COLO668 (cell line): ENCODE data around the gene CARMIL1.

Experiments
- DNase-seq: peaks from one replicate; lab custom pipeline; 2025; ENCODE audit not compliant: unreplicated experiment; lab: John Stamatoyannopoulos, UW

Gene CARMIL1

DNA sequence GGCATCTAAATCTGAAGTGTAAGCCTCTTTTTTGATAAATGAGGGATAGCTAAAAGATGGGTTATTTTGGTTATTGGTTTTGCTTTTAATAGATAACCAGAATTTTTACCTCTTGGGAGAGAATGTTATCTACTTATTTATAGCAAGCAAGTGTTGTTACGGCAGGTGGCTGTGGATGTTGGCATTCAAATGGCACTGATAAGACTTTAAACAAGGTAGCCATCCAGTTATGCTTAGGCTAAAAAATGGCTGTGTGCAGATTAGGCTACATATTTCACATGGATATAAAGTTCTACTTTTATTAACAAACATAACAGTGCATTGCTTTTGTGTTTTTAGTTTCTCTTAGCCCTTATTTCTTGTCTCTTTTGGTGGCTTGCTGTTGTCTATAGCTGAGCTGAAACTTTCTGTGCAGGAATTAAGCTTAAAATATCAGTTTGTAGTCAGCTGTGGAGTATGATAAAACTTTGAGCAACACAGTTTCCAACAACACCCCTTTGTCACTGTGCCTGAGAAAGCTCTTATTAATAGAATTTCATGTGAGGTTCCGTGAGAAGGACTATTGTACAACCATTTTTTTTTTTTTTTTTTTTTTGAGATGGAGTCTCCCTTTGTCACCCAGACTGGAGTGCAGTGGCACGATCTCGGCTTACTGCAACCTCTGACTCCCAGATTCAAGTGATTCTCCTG lies 28.8 kb downstream of the CARMIL1 start:
- no peak for DNase-seq

DNA sequence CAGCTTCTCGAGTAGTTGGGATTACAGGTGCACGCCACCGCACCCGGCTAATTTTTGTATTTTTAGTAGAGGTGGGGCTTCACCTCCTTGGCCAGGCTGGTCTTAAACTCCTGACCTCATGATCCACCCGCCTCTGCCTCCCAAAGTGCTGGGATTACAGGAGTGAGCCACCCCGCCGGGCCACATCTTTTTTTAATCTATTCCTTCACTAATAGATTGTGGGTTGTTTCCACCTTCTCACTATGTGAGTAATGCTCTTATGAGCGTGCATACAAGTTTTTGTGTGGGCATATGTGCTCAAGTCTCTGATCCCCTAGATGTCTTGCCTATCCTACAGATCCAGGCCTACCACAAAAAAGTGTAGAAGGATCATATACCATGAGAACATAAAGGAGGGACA lies 30.7 kb downstream of the CARMIL1 start:
- no peak for DNase-seq

DNA sequence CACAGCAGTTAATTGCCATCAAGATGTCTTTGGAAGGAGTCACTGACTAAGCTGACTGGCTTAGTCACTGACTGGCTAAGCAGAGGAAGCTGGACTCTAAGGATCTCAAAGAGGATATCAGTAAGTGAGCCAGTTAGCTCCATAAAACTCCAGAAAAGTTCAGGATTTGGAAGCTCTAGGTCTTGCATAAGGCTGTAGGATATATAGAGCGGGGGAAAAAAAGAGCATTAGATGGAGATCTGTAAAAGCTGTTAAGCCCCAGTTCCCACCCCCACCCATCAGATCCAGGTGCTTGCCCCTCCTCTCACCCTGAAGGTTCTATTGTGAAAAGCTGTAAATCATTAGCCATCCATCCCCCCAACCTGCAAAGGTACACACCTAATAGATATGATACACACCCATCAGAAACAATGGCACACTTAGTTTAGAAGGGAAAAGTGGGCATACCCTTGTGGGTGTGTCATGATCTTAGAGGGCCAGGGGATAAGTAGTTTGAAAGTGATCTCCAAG lies 32.2 kb downstream of the CARMIL1 start:
- DNase-seq = peak; percentile 21

DNA sequence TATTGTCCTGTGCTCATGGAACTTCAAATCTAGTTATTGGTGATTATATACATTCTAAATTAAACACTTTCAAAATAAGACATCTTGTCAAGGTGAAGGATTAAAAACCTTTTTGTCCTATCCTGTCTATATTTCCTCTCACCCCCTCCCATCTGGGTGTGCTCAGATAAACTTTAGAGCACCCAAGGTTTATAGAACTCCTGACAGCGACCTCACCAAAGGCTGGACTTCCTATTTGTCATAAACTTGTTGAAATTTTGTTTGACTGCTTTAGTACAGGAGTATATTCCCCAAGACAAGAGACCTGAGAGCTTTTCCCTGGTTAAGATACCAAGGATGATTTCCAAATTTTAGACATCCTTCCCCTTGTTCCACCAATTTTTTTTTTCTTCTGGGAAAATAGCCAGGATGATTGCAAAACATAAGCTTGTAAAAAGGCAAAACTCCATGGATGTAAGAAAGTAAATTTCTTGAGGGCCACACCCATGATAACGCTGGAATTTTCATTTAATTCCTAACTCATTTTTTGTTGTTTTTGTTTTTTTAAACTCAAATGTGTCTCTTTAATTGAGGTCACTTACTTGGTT lies 33.0 kb downstream of the CARMIL1 start:
- no peak for DNase-seq

DNA sequence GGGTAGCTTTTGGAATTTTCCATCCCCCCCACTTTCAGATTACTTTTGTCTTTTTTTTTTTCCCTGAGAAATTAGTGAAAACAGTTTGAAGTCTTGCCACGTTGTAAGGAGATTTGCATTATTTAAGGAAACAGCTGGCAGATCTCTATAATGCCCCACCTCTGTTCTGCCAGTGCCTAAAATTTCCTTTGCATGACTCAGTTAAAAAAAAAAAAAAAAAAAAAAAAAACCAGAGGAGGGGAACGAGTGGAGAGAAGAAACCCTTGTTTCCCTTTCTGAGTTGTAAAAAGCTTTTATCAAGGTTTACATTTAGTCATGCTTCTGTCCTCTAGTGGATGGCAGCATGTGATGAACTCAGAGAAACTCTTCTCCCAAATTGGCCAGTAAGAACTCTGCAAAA lies 33.5 kb downstream of the CARMIL1 start:
- no peak for DNase-seq

DNA sequence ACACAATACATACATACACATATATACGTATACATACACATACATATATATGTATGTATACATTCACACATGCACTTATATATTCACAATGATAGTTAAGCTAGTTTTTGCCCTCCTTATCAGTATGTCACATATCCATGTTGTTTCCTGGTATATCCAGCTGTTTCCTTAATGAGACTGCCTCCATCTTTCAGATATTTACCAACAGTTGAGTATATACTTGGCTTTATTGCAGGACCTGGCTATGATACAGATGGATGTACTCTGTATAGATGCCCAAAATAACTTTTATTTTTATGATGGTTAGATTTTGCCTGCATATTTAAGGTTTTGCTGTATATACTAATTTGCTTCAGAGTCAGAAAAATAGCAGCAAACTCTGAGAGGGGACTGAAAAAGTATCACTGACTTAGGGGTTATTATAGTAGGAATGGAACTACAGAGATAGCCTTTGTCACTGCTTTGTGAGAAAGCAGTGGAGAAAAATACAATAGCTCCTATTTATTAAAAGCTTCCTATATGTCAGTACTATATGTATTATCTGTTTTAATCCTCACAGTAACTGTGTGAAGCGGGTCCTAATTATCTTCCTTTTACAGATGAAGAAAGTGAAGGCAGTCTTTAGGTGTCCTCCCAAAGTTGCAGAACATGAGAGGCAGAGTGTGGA lies 35.5 kb downstream of the CARMIL1 start:
- DNase-seq = no peak

GRCh38 chr6:25315194-25316177 lies 36.3 kb downstream of the CARMIL1 start:
- DNase-seq = no peak

- DNase-seq = no peak
Observed at GRCh38 chr6:25316626-25317025, 37.5 kb downstream of the CARMIL1 start.

GRCh38 chr6:25318589-25318988 lies 39.4 kb downstream of the CARMIL1 start:
- DNase-seq = no peak

- DNase-seq = no peak
Observed at GRCh38 chr6:25320459-25320858, 41.3 kb downstream of the CARMIL1 start.

DNA sequence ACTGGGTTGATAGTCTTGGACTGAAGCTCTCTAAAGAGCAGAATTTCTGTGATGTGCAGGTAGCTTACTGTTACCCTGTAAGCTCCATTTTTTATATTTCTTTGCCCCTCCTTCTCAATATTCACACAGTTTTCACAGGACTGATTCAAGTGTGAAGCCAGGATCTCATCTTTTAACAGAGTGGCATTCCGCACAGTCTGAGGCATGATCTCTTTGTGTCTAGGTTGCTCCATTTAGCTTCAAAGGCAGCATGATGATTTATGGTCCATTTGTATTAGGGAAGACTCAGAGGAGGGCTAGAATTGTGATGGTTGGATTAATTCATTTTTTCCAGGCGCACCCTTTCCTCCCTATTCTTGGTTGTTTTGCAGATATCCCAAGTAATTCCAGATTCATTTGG lies 43.5 kb downstream of the CARMIL1 start:
- no peak for DNase-seq

GRCh38 chr6:25324066-25324762 lies 45.0 kb downstream of the CARMIL1 start:
- DNase-seq = no peak

- DNase-seq = no peak
Observed at GRCh38 chr6:25326126-25326525, 47.0 kb downstream of the CARMIL1 start.

DNA sequence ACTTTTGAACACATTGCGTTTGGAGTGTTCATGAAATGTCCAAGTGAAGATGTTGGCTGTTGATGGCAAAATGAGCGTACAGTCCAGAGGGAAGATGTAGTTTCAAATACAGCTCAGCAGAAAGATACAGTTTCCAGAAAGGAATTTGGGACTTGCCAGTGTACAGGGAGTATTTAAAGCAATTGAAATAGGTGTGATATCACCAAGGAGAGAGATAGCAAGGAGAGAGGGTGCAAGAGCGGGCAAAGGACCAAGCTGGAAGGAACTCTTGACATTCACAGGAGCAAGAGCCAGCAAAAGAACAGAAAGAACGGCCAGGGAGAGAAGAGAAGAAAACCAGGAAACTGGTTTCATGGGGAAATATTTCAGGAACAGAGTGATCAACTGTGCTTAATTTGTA lies 47.8 kb downstream of the CARMIL1 start:
- DNase-seq = no peak

- DNase-seq = no peak
Observed at GRCh38 chr6:25327432-25327831, 48.3 kb downstream of the CARMIL1 start.

- no peak for DNase-seq
Observed at GRCh38 chr6:25329161-25329817, 50.1 kb downstream of the CARMIL1 start.

- no peak for DNase-seq
Observed at GRCh38 chr6:25329982-25330381, 50.8 kb downstream of the CARMIL1 start.

DNA sequence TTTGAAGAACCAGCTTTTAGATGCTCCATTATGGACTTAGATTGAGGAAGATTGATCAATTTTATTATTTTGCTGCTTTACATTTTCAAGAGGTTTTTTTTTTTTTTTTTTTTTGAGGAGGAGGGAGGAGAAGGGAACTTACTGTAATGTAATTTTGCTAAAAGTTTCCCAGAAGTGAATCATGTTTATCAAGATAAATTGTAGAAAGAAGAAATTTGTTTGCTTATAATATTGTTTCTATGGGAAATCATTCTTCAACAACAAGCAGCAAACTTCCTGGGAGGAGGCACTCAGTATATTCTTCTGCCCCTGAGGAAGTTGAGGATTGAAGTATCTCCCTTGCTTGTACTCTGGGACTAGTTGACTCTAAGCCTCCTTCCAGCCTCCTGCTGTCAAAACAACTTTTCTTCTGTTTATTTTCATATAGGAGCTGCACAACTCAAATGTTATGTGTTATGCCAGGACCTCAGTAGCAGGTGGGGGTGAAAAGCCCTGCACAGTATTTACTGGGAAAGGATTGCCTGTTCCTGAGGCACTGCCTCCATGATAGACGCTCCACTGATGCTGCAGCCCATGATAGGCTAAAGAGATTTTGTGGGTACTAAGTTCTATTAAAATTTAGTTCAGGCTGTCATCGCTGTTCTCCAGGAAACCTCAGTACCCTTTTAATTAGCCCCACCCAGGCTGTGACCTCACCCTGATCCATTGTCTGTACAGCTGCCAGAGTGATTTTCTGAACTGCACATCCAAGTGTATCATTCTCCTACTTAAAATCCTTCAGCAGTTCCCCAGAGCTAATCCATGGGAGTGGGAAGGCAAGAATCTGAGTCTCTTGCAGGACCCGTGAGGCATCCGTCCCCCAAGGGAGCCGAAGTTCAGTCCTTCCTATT lies 51.9 kb downstream of the CARMIL1 start:
- peak; percentile 21 for DNase-seq

DNA sequence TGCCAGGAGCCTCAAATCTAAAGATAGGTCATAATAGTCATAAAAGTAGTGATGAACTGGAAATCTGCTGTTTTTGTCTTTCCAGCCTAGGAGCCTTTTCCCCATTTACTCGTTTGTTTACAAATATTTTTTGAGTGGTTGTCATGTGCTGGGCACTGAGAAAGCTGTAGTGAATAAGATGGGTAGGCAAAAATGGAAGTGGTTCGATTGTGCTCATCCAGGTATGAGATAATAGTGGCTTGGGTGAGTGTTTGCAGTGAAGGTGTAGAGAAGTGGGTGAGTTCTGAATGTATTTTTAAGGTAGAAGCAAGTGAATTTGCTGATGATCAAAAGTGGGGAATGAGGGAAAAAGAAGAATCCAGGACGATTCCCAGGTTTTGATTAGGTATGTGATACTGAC lies 53.0 kb downstream of the CARMIL1 start:
- no peak for DNase-seq
